B cell (primary cell): Measurements from ENCODE around the gene FGA. TPM values are rescaled to one million over a fixed set of nuclear protein-coding genes. Genes with fewer than 3 reads are reported as not detected.

ENCODE experiments used
- ATAC-seq: fragments of 200-7000 bp; cut with Tn5 transposase; one replicate; pipeline ENCODE4 v1.10.0; 2021; ENCODE audit warnings: low read depth, mild to moderate bottlenecking, moderate number of reproducible peaks, moderate library complexity
- CTCF ChIA-PET: fragments of 350-600 bp; sonication (Branson Sonifier 250); formaldehyde crosslinking; loops from one replicate; lab custom pipeline; 2021; ENCODE audit warnings: antibody characterized with exemption, inconsistent platforms; lab: Charles Lee
- POLR2A ChIA-PET: fragments of 350-600 bp; sonication (Branson Sonifier 250); formaldehyde crosslinking; loops from one replicate; lab custom pipeline; 2021; ENCODE audit warnings: antibody characterized with exemption; lab: Charles Lee
- DNase-seq: peaks from one replicate; pipeline ENCODE4 v3.0.0; 2013
- H2AFZ ChIP-seq: 2 replicates; pipeline ENCODE4 v1.6.1; 2012; ENCODE audit warnings: mild to moderate bottlenecking, low read depth, low read length; ENCODE audit not compliant: insufficient read depth, poor library complexity, severe bottlenecking
- H3K27ac ChIP-seq, 2 donors: 1 replicate in 1 of 2; 2 replicates in 1 of 2; pipeline ENCODE4 v1.5.1; 2012 to 2013; ENCODE audit warnings: low read length in 2 of 2, mild to moderate bottlenecking in 2 of 2, moderate library complexity in 1 of 2
- H3K27me3 ChIP-seq, 4 experiments: fragments of 200-600 bp in 1 of 4; sonication (generic) in 1 of 4; replicated peaks in 1 of 4; 1 replicate in 2 of 4; 2 replicates in 2 of 4; pipeline versions ENCODE4 v1.6.1 to v1.7.0; 2013 to 2016; ENCODE audit warnings: low read length in 3 of 4, mild to moderate bottlenecking in 2 of 4, mixed read lengths in 1 of 4, moderate library complexity in 1 of 4; ENCODE audit not compliant: insufficient read depth in 4 of 4, control insufficient read depth in 3 of 4; ENCODE audit errors: control extremely low read depth in 1 of 4
- H3K36me3 ChIP-seq, 2 experiments: replicated peaks in 1 of 2; 1 replicate in 1 of 2; 2 replicates in 1 of 2; pipeline versions ENCODE4 v1.6.1 to v1.7.1; 2013; ENCODE audit warnings: low read length in 1 of 2; ENCODE audit not compliant: insufficient read depth in 2 of 2, control insufficient read depth in 1 of 2; ENCODE audit errors: control extremely low read depth in 1 of 2, extremely low read depth in 1 of 2
- H3K4me1 ChIP-seq, 2 donors: fragments of 200-600 bp in 1 of 2; sonication (generic) in 1 of 2; 1 replicate in 1 of 2; 2 replicates in 1 of 2; pipeline versions ENCODE4 v1.5.1 to v1.6.1; 2013 to 2017; ENCODE audit warnings: low read length in 2 of 2; ENCODE audit not compliant: control insufficient read depth in 2 of 2, insufficient read depth in 2 of 2
- H3K4me2 ChIP-seq: replicated peaks from 2 replicates; pipeline ENCODE3; 2012; ENCODE audit warnings: mild to moderate bottlenecking, low read depth, low read length; ENCODE audit not compliant: poor library complexity, severe bottlenecking
- H3K4me3 ChIP-seq, 5 experiments: fragments of 200-600 bp in 1 of 5; sonication (generic) in 1 of 5; 1 replicate in 3 of 5; 2 replicates in 2 of 5; pipeline versions ENCODE4 v1.5.1 to v1.7.0; 2011 to 2016; ENCODE audit warnings: low read length in 4 of 5, mild to moderate bottlenecking in 4 of 5, low read depth in 2 of 5, control low read depth in 1 of 5, moderate library complexity in 1 of 5; ENCODE audit not compliant: insufficient read depth in 1 of 5; ENCODE audit errors: control extremely low read depth in 1 of 5, extremely low read depth in 1 of 5
- H3K79me2 ChIP-seq: fragments of 200-600 bp; sonication (generic); one replicate; pipeline ENCODE4 v1.6.0; 2016; ENCODE audit warnings: low read length; ENCODE audit not compliant: control insufficient read depth, insufficient read depth
- H3K9ac ChIP-seq: fragments of 200-600 bp; sonication (generic); 2 replicates; pipeline ENCODE4 v1.6.1; 2017; ENCODE audit warnings: mild to moderate bottlenecking, low read length, moderate library complexity
- H3K9me3 ChIP-seq, 3 donors: one replicate each; pipeline versions ENCODE4 v1.6.1 to v1.7.1; 2013; ENCODE audit warnings: low read length in 2 of 3; ENCODE audit not compliant: control insufficient read depth in 2 of 3, insufficient read depth in 1 of 3; ENCODE audit errors: control extremely low read depth in 1 of 3
- H4K20me1 ChIP-seq: 2 replicates; pipeline ENCODE4 v1.6.0; 2012; ENCODE audit warnings: mild to moderate bottlenecking, low read length; ENCODE audit not compliant: insufficient read depth, control insufficient read depth, poor library complexity, severe bottlenecking
- H3K27ac Mint-ChIP-seq: one replicate; pipeline ENCODE4 v1.8.0; 2021; ENCODE audit warnings: mixed read lengths
- H3K27me3 Mint-ChIP-seq: one replicate; pipeline ENCODE4 v1.8.0; 2021; ENCODE audit warnings: mixed read lengths
- H3K4me1 Mint-ChIP-seq: one replicate; pipeline ENCODE4 v1.8.0; 2021; ENCODE audit warnings: mixed read lengths
- H3K4me3 Mint-ChIP-seq: one replicate; pipeline ENCODE4 v1.8.0; 2021; ENCODE audit warnings: mixed read lengths
- H3K9me3 Mint-ChIP-seq: one replicate; pipeline ENCODE4 v1.8.0; 2022; ENCODE audit warnings: mixed read lengths; ENCODE audit not compliant: insufficient read depth
- CTCF ChIP-seq: fragments of 200-600 bp; IDR thresholded peaks from one replicate; pipeline ENCODE4 v1.8.0; 2022; ENCODE audit warnings: antibody characterized with exemption, mild to moderate bottlenecking
- EZH2 ChIP-seq: IDR thresholded peaks from 2 replicates; pipeline ENCODE4 v1.6.1; 2012; ENCODE audit warnings: borderline replicate concordance, low read depth, mild to moderate bottlenecking, moderate library complexity, low read length; ENCODE audit not compliant: insufficient read depth, poor library complexity, severe bottlenecking
- WGBS: methylation state at CpG from one replicate; pipeline ENCODE4 v1.1.5; 2013; ENCODE audit warnings: missing lambda C conversion rate; ENCODE audit not compliant: insufficient coverage; 5-methylcytosine and 5-hydroxymethylcytosine counted together
- intact Hi-C: fragments of 100-400 bp; cut with micrococcal nuclease; formaldehyde crosslinking; loops from one replicate; pipeline ENCODE4 v1.10.0; 2022
- polyA plus RNA-seq: library from polyadenylated mRNA; depleted of rRNA; stranded (reverse); fragments of >200 nt; gene quantifications from 2 replicates; pipeline ENCODE4 v1.2.3, GENCODE V29; 2012
- total RNA-seq, 2 donors: library from RNA; stranded (reverse); fragments of 120-200 nt in 1 of 2; gene quantifications; 1 replicate in 1 of 2; 2 replicates in 1 of 2; pipeline versions ENCODE4 v1.2.3 to v1.2.4, GENCODE V29; 2013 to 2022

Gene FGA
- total and polyA plus RNA-seq, 2 donors (not counting 1 experiment from before 2014, with no cell fraction given) = not detected

- H3K4me3 Mint-ChIP-seq = no peak overlapping the region
- no peak overlapping the region for H3K4me2 ChIP-seq
- DNase-seq (no peak), ATAC-seq (no peak)
- no peaks in the 10 kb centered on the region for H3K36me3 ChIP-seq
- H3K9ac ChIP-seq = no peak overlapping the region
- no peaks in the 10 kb centered on the region for H3K79me2 ChIP-seq
- CTCF ChIA-PET = interaction anchor here (1.6 to 2.3 kb wide), 2 partner anchors 10 to 17 kb away, joined by 3 to 8 read pairs; no protein-coding TSS in a partner anchor
- TF ChIP-seq EZH2 = no peak
- TF ChIP-seq CTCF = no peak
- POLR2A ChIA-PET = no interaction called here
- 32% methylated on average over 2 of the region's 3 CpGs for WGBS
- peaks cover 21% of the 10 kb centered on the region for H3K27me3 Mint-ChIP-seq
- no peaks in the 10 kb centered on the region for H3K4me1 Mint-ChIP-seq
- H3K4me1 ChIP-seq = no peaks in the 10 kb centered on the region
- no peak overlapping the region for H3K4me3 ChIP-seq
- H3K27ac Mint-ChIP-seq = no peak overlapping the region
- no peaks in the 10 kb centered on the region for H3K27me3 ChIP-seq
- H4K20me1 ChIP-seq = no peaks in the 10 kb centered on the region
- no peaks in the 10 kb centered on the region for H3K9me3 Mint-ChIP-seq
- intact Hi-C loops = no loop called here
- no peak overlapping the region for H3K27ac ChIP-seq
- no peak overlapping the region for H2AFZ ChIP-seq
- no peaks in the 10 kb centered on the region for H3K9me3 ChIP-seq
Observed at GRCh38 chr4:154569028-154569427, 21.5 kb downstream of the FGA start.

GRCh38 chr4:154566639-154567204 is 23.8 kb downstream of the FGA start:
- Histone ChIP-seq H3K9ac (no peak overlapping the region), H3K9me3 (no peaks in the 10 kb centered on the region), H3K27me3 (peaks cover 0 to 2% (median 0%) of the 10 kb centered on the region in 4 experiments), H3K4me1 (no peaks in the 10 kb centered on the region), H2AFZ (no peak overlapping the region), H3K27ac (no peak overlapping the region), H4K20me1 (no peaks in the 10 kb centered on the region), H3K36me3 (no peaks in the 10 kb centered on the region), H3K4me2 (no peak overlapping the region), H3K4me3 (no peak overlapping the region), H3K79me2 (no peaks in the 10 kb centered on the region)
- POLR2A ChIA-PET = no interaction called here
- ATAC-seq = no peak
- Mint-ChIP-seq H3K9me3 (no peaks in the 10 kb centered on the region), H3K4me3 (no peak overlapping the region), H3K27ac (no peak overlapping the region), H3K4me1 (no peaks in the 10 kb centered on the region), H3K27me3 (peaks cover 19% of the 10 kb centered on the region)
- intact Hi-C loops = no loop called here
- CTCF ChIA-PET = no interaction called here
- WGBS = 70% methylated on average over 2 of the region's 5 CpGs
- no peak for TF ChIP-seq EZH2
- TF ChIP-seq CTCF = no peak
- no peak for DNase-seq
